ENCODE measurements around the gene FARS2. TPM values are rescaled to one million over a fixed set of nuclear protein-coding genes. Genes with fewer than 3 reads are reported as not detected.

The FARS2 gene
- total RNA-seq, 4 donors from 2014 or later = 2.6 to 21.9 (median 15.0) TPM

GRCh38 chr6:5339786-5340185, 78.5 kb downstream of the FARS2 start:
- 64 to 70% methylated on average over 3 of the region's 3 CpGs for WGBS, 2 donors (ENCODE audit: low coverage in 1 of 2)
- no peaks in the 10 kb centered on the region for H3K27me3 ChIP-seq
- H3K36me3 ChIP-seq = no peaks in the 10 kb centered on the region
- no peak overlapping the region for H3K4me3 ChIP-seq
- DNase-seq = no peak
- TF ChIP-seq POLR2A (IDR thresholded peaks at IDR 0.05) = no peak
- TF ChIP-seq CTCF (IDR thresholded peaks at IDR 0.05) = no peak
- TF ChIP-seq EP300 (IDR thresholded peaks at IDR 0.05; ENCODE audit: low read depth) = no peak
- TF ChIP-seq POLR2AphosphoS5 (IDR thresholded peaks at IDR 0.05) = no peak
- in situ Hi-C loops (cut with MboI; ENCODE audit: low pct_ligation_motif_present in 1 of 4, low pct_unique_long_range_greater_than_20kb in 1 of 4, low sequenced_read_pairs in 3 of 4) (no loop called here), intact Hi-C loops (cut with DNase I; ENCODE audit: low total_unique reads) (no loop called here)
- no peak overlapping the region for H3K27ac ChIP-seq
- H3K4me1 ChIP-seq = peaks cover 3 to 21% (median 6%) of the 10 kb centered on the region in 4 donors
- H3K9me3 ChIP-seq = no peaks in the 10 kb centered on the region

DNA sequence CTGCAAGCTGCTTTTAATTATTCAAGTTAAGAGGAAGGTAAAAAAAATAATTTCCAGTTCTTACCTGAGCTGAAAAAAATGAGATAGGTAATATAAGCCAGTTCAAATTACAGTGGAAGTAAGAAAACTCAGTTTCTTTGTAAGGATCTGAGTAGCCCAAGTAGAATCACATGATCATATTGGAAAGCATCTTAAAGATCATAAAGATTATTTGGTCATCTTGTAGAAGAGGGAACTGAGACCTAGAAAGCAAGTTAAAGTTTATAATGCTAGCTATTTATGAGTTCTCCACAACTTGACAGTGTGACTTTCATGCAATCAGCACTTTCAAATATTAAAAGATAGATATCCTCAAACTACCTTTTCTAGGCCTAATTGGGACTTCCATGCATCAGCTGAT, 80.5 kb downstream of the FARS2 start:
- no peaks in the 10 kb centered on the region for H3K36me3 ChIP-seq
- H3K9me3 ChIP-seq = no peaks in the 10 kb centered on the region
- peaks cover 3 to 21% (median 6%) of the 10 kb centered on the region in 4 donors for H3K4me1 ChIP-seq
- in situ Hi-C loops (cut with MboI; ENCODE audit: low pct_ligation_motif_present in 1 of 4, low pct_unique_long_range_greater_than_20kb in 1 of 4, low sequenced_read_pairs in 3 of 4) (no loop called here), intact Hi-C loops (cut with DNase I; ENCODE audit: low total_unique reads) (no loop called here)
- TF ChIP-seq POLR2AphosphoS5 (IDR thresholded peaks at IDR 0.05) (no peak), CTCF (IDR thresholded peaks at IDR 0.05) (no peak), POLR2A (IDR thresholded peaks at IDR 0.05) (no peak), EP300 (IDR thresholded peaks at IDR 0.05; ENCODE audit: low read depth) (no peak)
- no peak for DNase-seq
- H3K27me3 ChIP-seq = no peaks in the 10 kb centered on the region
- no peak overlapping the region for H3K27ac ChIP-seq
- H3K4me3 ChIP-seq = no peak overlapping the region

GRCh38 chr6:5343998-5344397, 82.7 kb downstream of the FARS2 start:
- in situ Hi-C loops (cut with MboI; ENCODE audit: low pct_ligation_motif_present in 1 of 4, low pct_unique_long_range_greater_than_20kb in 1 of 4, low sequenced_read_pairs in 3 of 4) = no loop called here
- no peak for TF ChIP-seq CTCF (IDR thresholded peaks at IDR 0.05)
- no peak for TF ChIP-seq POLR2A (IDR thresholded peaks at IDR 0.05)
- Histone ChIP-seq H3K36me3 (no peaks in the 10 kb centered on the region), H3K4me3 (no peak overlapping the region), H3K27ac (no peak overlapping the region), H3K27me3 (no peaks in the 10 kb centered on the region), H3K9me3 (no peaks in the 10 kb centered on the region), H3K4me1 (peaks cover 0 to 8% (median 2%) of the 10 kb centered on the region in 4 donors)
- intact Hi-C loops (cut with DNase I; ENCODE audit: low total_unique reads) = no loop called here
- no peak for DNase-seq
- WGBS, 2 donors (ENCODE audit: low coverage in 1 of 2) = 73 to 86% methylated on average over 2 to 11 of the region's 11 CpGs

GRCh38 chr6:5345324-5345723, 84.0 kb downstream of the FARS2 start:
- Histone ChIP-seq H3K27me3 (no peaks in the 10 kb centered on the region), H3K4me1 (no peaks in the 10 kb centered on the region), H3K4me3 (no peak overlapping the region), H3K27ac (no peak overlapping the region), H3K9me3 (no peaks in the 10 kb centered on the region), H3K36me3 (no peaks in the 10 kb centered on the region)
- DNase-seq = no peak
- TF ChIP-seq POLR2A (IDR thresholded peaks at IDR 0.05) = no peak
- in situ Hi-C loops (cut with MboI; ENCODE audit: low pct_ligation_motif_present in 1 of 4, low pct_unique_long_range_greater_than_20kb in 1 of 4, low sequenced_read_pairs in 3 of 4) (no loop called here), intact Hi-C loops (cut with DNase I; ENCODE audit: low total_unique reads) (no loop called here)
- 83 to 92% methylated on average over 6 of the region's 6 CpGs for WGBS, 2 donors (ENCODE audit: low coverage in 1 of 2)

DNA sequence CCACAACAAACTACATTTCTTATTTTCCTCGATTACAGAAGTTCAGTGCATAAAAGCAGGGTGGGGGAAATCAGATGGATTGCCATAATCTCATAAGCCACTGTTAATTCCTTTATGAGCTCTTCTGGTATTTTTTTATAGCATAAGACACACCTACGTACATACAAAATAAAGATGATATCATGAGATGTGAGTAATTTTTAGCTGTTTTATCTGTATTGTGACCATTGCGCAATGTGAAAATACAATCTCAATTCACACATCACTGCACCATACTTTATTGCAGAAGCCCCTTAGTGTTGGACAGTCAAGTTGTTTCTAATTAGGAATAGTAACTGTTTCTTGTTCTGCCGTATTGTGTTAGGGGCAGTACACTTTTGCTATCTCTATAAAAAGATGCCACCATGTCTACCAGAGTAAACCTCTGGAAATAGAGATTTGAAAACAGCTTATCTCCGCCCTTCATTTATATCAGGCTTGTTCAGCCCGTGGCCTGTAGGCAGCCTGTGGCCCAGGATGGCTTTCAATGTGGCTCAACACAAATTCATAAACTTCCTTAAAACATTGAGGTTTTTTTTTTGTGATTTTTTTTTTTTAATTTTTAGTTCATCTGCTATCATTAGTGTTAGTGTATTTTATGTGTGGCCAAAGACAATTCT, 90.4 kb downstream of the FARS2 start:
- WGBS, 2 donors (ENCODE audit: low coverage in 1 of 2) = 77 to 83% methylated on average over 5 to 6 of the region's 6 CpGs
- intact Hi-C loops (cut with DNase I; ENCODE audit: low total_unique reads) (no loop called here), in situ Hi-C loops (cut with MboI; ENCODE audit: low pct_ligation_motif_present in 1 of 4, low pct_unique_long_range_greater_than_20kb in 1 of 4, low sequenced_read_pairs in 3 of 4) (no loop called here)
- H3K9me3 ChIP-seq = no peaks in the 10 kb centered on the region
- H3K4me1 ChIP-seq = peaks cover 0 to 6% (median 2%) of the 10 kb centered on the region in 4 donors
- no peak overlapping the region for H3K27ac ChIP-seq
- no peak overlapping the region for H3K4me3 ChIP-seq
- no peaks in the 10 kb centered on the region for H3K27me3 ChIP-seq
- H3K36me3 ChIP-seq = no peaks in the 10 kb centered on the region
- no peak for DNase-seq
- TF ChIP-seq POLR2AphosphoS5 (IDR thresholded peaks at IDR 0.05) = no peak
- no peak for TF ChIP-seq EP300 (IDR thresholded peaks at IDR 0.05; ENCODE audit: low read depth)
- no peak for TF ChIP-seq CTCF (IDR thresholded peaks at IDR 0.05)
- TF ChIP-seq POLR2A (IDR thresholded peaks at IDR 0.05) = no peak

Measured in transverse colon (tissue), 4 donors.